HCT116 (cell line): ENCODE data around the gene SEPTIN8. TPM values are rescaled to one million over a fixed set of nuclear protein-coding genes. Genes with fewer than 3 reads are reported as not detected.

Source experiments
- ATAC-seq: fragments of 200-7000 bp; cut with Tn5 transposase; 2 replicates; pipeline ENCODE4 v1.9.1; 2020; ENCODE audit warnings: mild to moderate bottlenecking, moderate library complexity
- BruUV-seq: library from RNA; stranded (reverse); fragments of 400-500 nt; replicated peaks from 2 replicates; lab custom pipeline; 2021; lab: Mats Ljungman, UMichigan
- CTCF ChIA-PET: fragments of 300-600 bp; sonication (Branson Sonifier 250); formaldehyde crosslinking; loops from one replicate; lab custom pipeline; 2021; ENCODE audit warnings: antibody characterized with exemption; lab: Charles Lee
- POLR2A ChIA-PET: fragments of 300-600, 350-600 bp; sonication (Branson Sonifier 250); formaldehyde crosslinking; loops from one replicate; lab custom pipeline; 2021; ENCODE audit warnings: antibody characterized with exemption; lab: Charles Lee
- RAD21 ChIA-PET, 2 experiments: fragments of 300-600 bp; sonication (Branson Sonifier 250); formaldehyde crosslinking; loops; one replicate each; lab custom pipeline; 2023; ENCODE audit warnings: low total read pairs in 2 of 2; ENCODE audit not compliant: uncharacterized antibody in 2 of 2, unreplicated experiment in 2 of 2, low non-redundant PET in 1 of 2; lab: Charles Lee
- DNase-seq: peaks from one replicate; pipeline ENCODE4 v3.0.0-alpha.2; 2010; ENCODE audit warnings: low read depth, low spot score
- H2AFZ ChIP-seq: fragments of 200-600 bp; shearing (Covaris generic), sonication (generic); 2 replicates; pipeline ENCODE4 v1.6.1; 2017; ENCODE audit warnings: low read depth, mixed run types, mixed read lengths, antibody characterized with exemption, low read length; ENCODE audit not compliant: poor library complexity, severe bottlenecking
- H3K27ac ChIP-seq: 2 replicates; pipeline ENCODE4 v1.5.1; 2012; ENCODE audit warnings: low read depth, low read length
- H3K27me3 ChIP-seq: fragments of 200-600 bp; sonication (generic); 2 replicates; pipeline ENCODE4 v1.6.1; 2016; ENCODE audit warnings: mixed run types, low read length, mixed read lengths; ENCODE audit not compliant: insufficient read depth
- H3K36me3 ChIP-seq, 2 experiments: fragments of 200-500 bp in 1 of 2; fragments of 200-600 bp in 1 of 2; sonication (Bioruptor generic) in 1 of 2; sonication (generic) in 1 of 2; 2 replicates each; pipeline versions ENCODE4 v1.5.1 to v1.6.1; 2014 to 2016; ENCODE audit warnings: low read length in 2 of 2, inconsistent platforms in 1 of 2, mixed read lengths in 1 of 2, mixed run types in 1 of 2; ENCODE audit not compliant: insufficient read depth in 2 of 2, control insufficient read depth in 1 of 2
- H3K4me1 ChIP-seq, 2 experiments: fragments of 200-600 bp in 1 of 2; sonication (generic) in 1 of 2; 2 replicates each; pipeline versions ENCODE4 v1.5.1 to v1.6.1; 2012 to 2017; ENCODE audit warnings: low read length in 2 of 2, inconsistent platforms in 1 of 2, mild to moderate bottlenecking in 1 of 2, mixed read lengths in 1 of 2, mixed run types in 1 of 2, moderate library complexity in 1 of 2; ENCODE audit not compliant: insufficient read depth in 2 of 2, control insufficient read depth in 1 of 2
- H3K4me2 ChIP-seq: fragments of 200-600 bp; sonication (generic); 2 replicates; pipeline ENCODE4 v1.6.1; 2017; ENCODE audit warnings: mixed run types, low read length, mixed read lengths
- H3K4me3 ChIP-seq, 2 experiments: fragments of 200-600 bp in 1 of 2; sonication (generic) in 1 of 2; replicated peaks in 1 of 2; 2 replicates each; pipeline ENCODE4 v1.5.1; 2011 to 2016; ENCODE audit warnings: low read length in 2 of 2, control low read depth in 1 of 2, low read depth in 1 of 2, mild to moderate bottlenecking in 1 of 2, mixed read lengths in 1 of 2, mixed run types in 1 of 2
- H3K79me2 ChIP-seq: fragments of 200-600 bp; sonication (generic); 2 replicates; pipeline ENCODE4 v1.6.1; 2017; ENCODE audit warnings: mild to moderate bottlenecking, mixed run types, low read length, moderate library complexity, mixed read lengths; ENCODE audit not compliant: insufficient read depth
- H3K9ac ChIP-seq: fragments of 200-600 bp; sonication (generic); 2 replicates; pipeline ENCODE4 v1.6.1; 2016; ENCODE audit warnings: low read length, mixed read lengths
- H3K9me2 ChIP-seq: fragments of 200-600 bp; sonication (generic), shearing (Covaris generic); 2 replicates; pipeline ENCODE4 v1.6.1; 2017; ENCODE audit warnings: mixed run types, mild to moderate bottlenecking, moderate library complexity; ENCODE audit not compliant: insufficient read depth
- H3K9me3 ChIP-seq, 2 experiments: fragments of 200-500 bp in 1 of 2; fragments of 200-600 bp in 1 of 2; sonication (Bioruptor generic) in 1 of 2; sonication (generic) in 1 of 2; 2 replicates each; pipeline ENCODE4 v1.6.1; 2014 to 2017; ENCODE audit warnings: low read length in 2 of 2, mixed read lengths in 2 of 2, inconsistent platforms in 1 of 2, low read depth in 1 of 2, mild to moderate bottlenecking in 1 of 2, mixed run types in 1 of 2, moderate library complexity in 1 of 2; ENCODE audit not compliant: control insufficient read depth in 1 of 2, insufficient read depth in 1 of 2
- H4K20me1 ChIP-seq: fragments of 200-600 bp; sonication (generic), shearing (Covaris generic); 2 replicates; pipeline ENCODE4 v1.6.1; 2017; ENCODE audit warnings: mixed run types, mild to moderate bottlenecking, moderate library complexity; ENCODE audit not compliant: insufficient read depth
- EGR1 ChIP-seq: IDR thresholded peaks from 2 replicates; pipeline ENCODE4 v1.6.1; 2012; ENCODE audit warnings: low read depth
- EZH2 ChIP-seq: fragments of 200-600 bp; sonication (generic); IDR thresholded peaks from 2 replicates; pipeline ENCODE4 v1.6.1; 2017; ENCODE audit warnings: antibody characterized with exemption, mixed run types
- POLR2A ChIP-seq: IDR thresholded peaks from 2 replicates; pipeline ENCODE4 v1.7.0; 2011; ENCODE audit warnings: borderline replicate concordance; ENCODE audit not compliant: insufficient read depth, insufficient read length; ENCODE audit errors: extremely low read depth
- SIN3A ChIP-seq: IDR thresholded peaks from 2 replicates; pipeline ENCODE4 v1.6.1; 2012; ENCODE audit warnings: low read depth
- SRF ChIP-seq: IDR thresholded peaks from 2 replicates; pipeline ENCODE4 v1.6.1; 2012; ENCODE audit warnings: low read depth
- YY1 ChIP-seq: IDR thresholded peaks from 2 replicates; pipeline ENCODE4 v1.6.1; 2011; ENCODE audit warnings: low read length, low read depth, moderate library complexity, mild to moderate bottlenecking; ENCODE audit not compliant: insufficient replicate concordance; ENCODE audit errors: extremely low read depth
- ZFX ChIP-seq: fragments of 450-650 bp; IDR thresholded peaks from 2 replicates; pipeline ENCODE4 v1.6.1; 2017
- intact Hi-C: fragments of 100-400 bp; cut with micrococcal nuclease; formaldehyde crosslinking; loops from 2 replicates; pipeline ENCODE4 v1.10.0; 2022
- total RNA-seq: library from RNA; stranded (reverse); gene quantifications from one replicate; pipeline ENCODE4 v1.2.1, GENCODE V29; 2021; ENCODE audit not compliant: unreplicated experiment
- TF ChIP-seq, protein P1 (sequence below): IDR thresholded peaks from 2 replicates; pipeline ENCODE4 v1.6.1; 2011; ENCODE audit warnings: mild to moderate bottlenecking, low read length, moderate library complexity; ENCODE audit not compliant: insufficient replicate concordance; ENCODE audit errors: extremely low read depth
- TF ChIP-seq, protein P2 (sequence below): IDR thresholded peaks from 2 replicates; pipeline ENCODE4 v1.6.1; 2012

SEPTIN8 gene
- total RNA-seq, 1 experiment from 2014 or later: 34.6 TPM

GRCh38 chr5:132812781-132813598, 36.0 kb upstream of the SEPTIN8 start, which contains the start of gene SOWAHA:
Gene SOWAHA, plus strand, starts transcription at chr5:132813302. Its CDS starts 320 bp downstream, at chr5:132813622.
- Histone ChIP-seq H3K27me3 (no peaks in the 10 kb centered on the region), H2AFZ (peak within 1 kb of the TSS; percentile 97), H4K20me1 (no peaks in the 10 kb centered on the region), H3K36me3 (no peaks in the 10 kb centered on the region), H3K4me3 (peak within 1 kb of the TSS; percentile 43 to 62), H3K4me2 (peak within 1 kb of the TSS; percentile 87), H3K9ac (peak within 1 kb of the TSS; percentile 44), H3K9me3 (no peaks in the 10 kb centered on the region), H3K9me2 (no peaks in the 10 kb centered on the region), H3K4me1 (peaks cover 0 to 8% of the 10 kb centered on the region in 2 experiments; a peak in 3 of 4 replicates), H3K79me2 (no peaks in the 10 kb centered on the region), H3K27ac (no peak within 1 kb of the TSS)
- ChIA-PET CTCF (interaction anchor here (1.0 kb wide), 1 partner anchor 287 kb away, joined by 3 read pairs; no protein-coding TSS in a partner anchor), POLR2A (no interaction called here), RAD21 (no interaction called here)
- ATAC-seq (peak; percentile 70), DNase-seq (no peak)
- intact Hi-C loops: no loop called here
- BruUV-seq: no TSS peak
- TF ChIP-seq SRF (no peak), EGR1 (0 out of 2 replicates have a peak, but pooled peaks have one; percentile 27)

DNA sequence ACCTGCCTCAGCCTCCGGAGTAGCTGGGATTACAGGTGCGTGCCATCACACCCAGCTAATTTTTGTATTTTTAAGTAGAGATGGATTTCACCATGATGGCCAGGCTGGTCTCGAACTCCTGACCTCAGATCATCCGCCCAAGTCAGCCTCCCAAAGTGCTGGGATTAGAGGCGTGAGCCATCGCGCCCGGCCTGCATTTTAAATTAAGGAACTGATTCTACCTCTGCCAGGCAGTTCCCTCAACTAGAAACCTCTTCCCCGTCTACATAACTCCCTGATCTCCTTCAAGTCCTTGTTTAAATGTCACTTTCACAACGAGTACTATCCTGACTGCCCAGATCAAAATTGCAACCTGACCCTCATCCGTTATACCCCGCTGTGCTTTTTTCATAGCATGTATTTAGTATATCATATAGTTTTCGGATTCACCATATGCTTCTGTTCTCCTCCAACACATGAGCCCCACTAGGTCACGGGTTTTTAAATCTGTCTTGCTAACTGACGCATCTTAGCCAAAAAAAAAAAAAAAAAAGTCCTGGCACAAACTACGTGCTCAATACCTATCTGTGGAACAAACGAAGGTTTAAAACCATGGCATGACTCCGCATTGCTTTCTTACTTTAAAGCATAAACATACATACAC, 35.2 kb upstream of the SEPTIN8 start:
- ChIA-PET POLR2A (no interaction called here), RAD21 (no interaction called here), CTCF (interaction anchor here (5.8 kb wide), 1 partner anchor 8 kb away, joined by 69 read pairs; no protein-coding TSS in a partner anchor)
- no peaks in the 10 kb centered on the region for H3K79me2 ChIP-seq
- H2AFZ ChIP-seq: peak overlapping the region; percentile 97
- peaks cover 5 to 12% of the 10 kb centered on the region in 2 experiments for H3K4me1 ChIP-seq
- H4K20me1 ChIP-seq: no peaks in the 10 kb centered on the region
- H3K9me3 ChIP-seq: no peaks in the 10 kb centered on the region
- no peaks in the 10 kb centered on the region for H3K27me3 ChIP-seq
- DNase-seq (no peak), ATAC-seq (no peak)
- TF ChIP-seq ZFX: no peak
- no peak for TF ChIP-seq YY1
- TF ChIP-seq EGR1: no peak
- TF ChIP-seq POLR2A: no peak
- TF ChIP-seq, protein P1, sequence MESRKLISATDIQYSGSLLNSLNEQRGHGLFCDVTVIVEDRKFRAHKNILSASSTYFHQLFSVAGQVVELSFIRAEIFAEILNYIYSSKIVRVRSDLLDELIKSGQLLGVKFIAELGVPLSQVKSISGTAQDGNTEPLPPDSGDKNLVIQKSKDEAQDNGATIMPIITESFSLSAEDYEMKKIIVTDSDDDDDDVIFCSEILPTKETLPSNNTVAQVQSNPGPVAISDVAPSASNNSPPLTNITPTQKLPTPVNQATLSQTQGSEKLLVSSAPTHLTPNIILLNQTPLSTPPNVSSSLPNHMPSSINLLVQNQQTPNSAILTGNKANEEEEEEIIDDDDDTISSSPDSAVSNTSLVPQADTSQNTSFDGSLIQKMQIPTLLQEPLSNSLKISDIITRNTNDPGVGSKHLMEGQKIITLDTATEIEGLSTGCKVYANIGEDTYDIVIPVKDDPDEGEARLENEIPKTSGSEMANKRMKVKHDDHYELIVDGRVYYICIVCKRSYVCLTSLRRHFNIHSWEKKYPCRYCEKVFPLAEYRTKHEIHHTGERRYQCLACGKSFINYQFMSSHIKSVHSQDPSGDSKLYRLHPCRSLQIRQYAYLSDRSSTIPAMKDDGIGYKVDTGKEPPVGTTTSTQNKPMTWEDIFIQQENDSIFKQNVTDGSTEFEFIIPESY: no peak
- TF ChIP-seq, protein P2, sequence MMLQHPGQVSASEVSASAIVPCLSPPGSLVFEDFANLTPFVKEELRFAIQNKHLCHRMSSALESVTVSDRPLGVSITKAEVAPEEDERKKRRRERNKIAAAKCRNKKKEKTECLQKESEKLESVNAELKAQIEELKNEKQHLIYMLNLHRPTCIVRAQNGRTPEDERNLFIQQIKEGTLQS: no peak
- TF ChIP-seq EZH2: no peak
- TF ChIP-seq SRF: no peak
- TF ChIP-seq SIN3A: no peak
- intact Hi-C loops: no loop called here
- H3K9me2 ChIP-seq: no peaks in the 10 kb centered on the region
- peak overlapping the region; percentile 44; the same call in 1 of the 2 replicates for H3K9ac ChIP-seq
- peak overlapping the region; percentile 43 to 62 for H3K4me3 ChIP-seq
- no peak overlapping the region for H3K27ac ChIP-seq
- H3K4me2 ChIP-seq: peak overlapping the region; percentile 87
- BruUV-seq: no TSS peak
- no peaks in the 10 kb centered on the region for H3K36me3 ChIP-seq
